SJCRH30 (cell line): Measurements from ENCODE around the gene DNAJA3. TPM values are rescaled to one million over a fixed set of nuclear protein-coding genes. Genes with fewer than 3 reads are reported as not detected.
"Not testable (repeated sequence)": the region's sequence is repeated elsewhere in the genome, so short reads cannot be mapped to it uniquely, and the experiment has no call there.

Source experiments
- DNase-seq, 2 experiments: peaks; one replicate each; pipeline ENCODE4 v3.0.0-alpha.2; 2015 to 2020
- H3K27ac ChIP-seq: fragments of 250-450 bp; sonication (Bioruptor Pico); 2 replicates; pipeline ENCODE4 v1.5.1; 2020; ENCODE audit warnings: mild to moderate bottlenecking, moderate library complexity
- H3K27me3 ChIP-seq: fragments of 250-450 bp; sonication (Bioruptor Pico); 2 replicates; pipeline ENCODE4 v1.5.1; 2020; ENCODE audit warnings: mild to moderate bottlenecking, moderate library complexity
- H3K36me3 ChIP-seq: fragments of 250-450 bp; sonication (Bioruptor Pico); 2 replicates; pipeline ENCODE4 v1.5.1; 2020; ENCODE audit warnings: mild to moderate bottlenecking, moderate library complexity
- H3K4me1 ChIP-seq: fragments of 250-450 bp; sonication (Bioruptor Pico); 2 replicates; pipeline ENCODE4 v1.5.1; 2020; ENCODE audit warnings: mild to moderate bottlenecking, moderate library complexity
- H3K4me3 ChIP-seq: fragments of 250-450 bp; sonication (Bioruptor Pico); 2 replicates; pipeline ENCODE4 v1.5.1; 2020; ENCODE audit warnings: mild to moderate bottlenecking, moderate library complexity
- H3K9me3 ChIP-seq: fragments of 250-450 bp; sonication (Bioruptor Pico); replicated peaks from 2 replicates; pipeline ENCODE4 v1.5.1; 2020; ENCODE audit warnings: mild to moderate bottlenecking, moderate library complexity
- total RNA-seq: library from RNA; depleted of rRNA; stranded (reverse); fragments of >200 nt; shearing (Covaris generic); gene quantifications from 2 replicates; pipeline ENCODE4 v1.2.3, GENCODE V29; 2014

The DNAJA3 gene
- total RNA-seq, 1 experiment from 2014 or later, result 56.7 TPM

GRCh38 chr16:4393850-4394249, 31.8 kb upstream of the DNAJA3 start:
- not testable (repeated sequence) for DNase-seq, H3K36me3 ChIP-seq, H3K27ac ChIP-seq, H3K9me3 ChIP-seq, H3K4me3 ChIP-seq, H3K27me3 ChIP-seq
- H3K4me1 ChIP-seq, result peaks cover 18% of the 10 kb centered on the region

- H3K9me3 ChIP-seq, result no peaks in the 10 kb centered on the region
- no peak overlapping the region for H3K27ac ChIP-seq
- peaks cover 4% of the 10 kb centered on the region for H3K36me3 ChIP-seq
- no peak overlapping the region for H3K4me3 ChIP-seq
- H3K4me1 ChIP-seq, result peaks cover 7% of the 10 kb centered on the region; the same call in 1 of the 2 replicates
- DNase-seq, result no peak
- no peaks in the 10 kb centered on the region for H3K27me3 ChIP-seq
Measured at GRCh38 chr16:4395055-4395726, 30.5 kb upstream of the DNAJA3 start.

GRCh38 chr16:4399001-4399730, 26.5 kb upstream of the DNAJA3 start:
- Histone ChIP-seq H3K36me3 (peaks cover 10% of the 10 kb centered on the region; the same call in 1 of the 2 replicates), H3K4me3 (no peak overlapping the region), H3K4me1 (no peaks in the 10 kb centered on the region), H3K9me3 (no peaks in the 10 kb centered on the region), H3K27me3 (no peaks in the 10 kb centered on the region), H3K27ac (no peak overlapping the region)
- no peak for DNase-seq

GRCh38 chr16:4401094-4401501, 24.6 kb upstream of the DNAJA3 start:
- H3K4me1 ChIP-seq, result no peaks in the 10 kb centered on the region
- H3K27ac ChIP-seq, result no peak overlapping the region
- no peaks in the 10 kb centered on the region for H3K9me3 ChIP-seq
- H3K27me3 ChIP-seq, result no peaks in the 10 kb centered on the region
- H3K4me3 ChIP-seq, result no peak overlapping the region
- peaks cover 10% of the 10 kb centered on the region; the same call in 1 of the 2 replicates for H3K36me3 ChIP-seq
- no peak for DNase-seq

GRCh38 chr16:4401510-4401909, 24.2 kb upstream of the DNAJA3 start:
- peaks cover 9% of the 10 kb centered on the region; the same call in 1 of the 2 replicates for H3K36me3 ChIP-seq
- H3K27ac ChIP-seq, result no peak overlapping the region
- H3K9me3 ChIP-seq, result no peaks in the 10 kb centered on the region
- H3K4me1 ChIP-seq, result no peaks in the 10 kb centered on the region
- H3K4me3 ChIP-seq, result no peak overlapping the region
- no peaks in the 10 kb centered on the region for H3K27me3 ChIP-seq
- no peak for DNase-seq

- Histone ChIP-seq H3K4me1 (no peaks in the 10 kb centered on the region), H3K9me3 (no peaks in the 10 kb centered on the region), H3K36me3 (peaks cover 8% of the 10 kb centered on the region; the same call in 1 of the 2 replicates), H3K4me3 (no peak overlapping the region), H3K27me3 (no peaks in the 10 kb centered on the region), H3K27ac (no peak overlapping the region)
- DNase-seq, result peak; percentile 70 to 81
Measured at GRCh38 chr16:4402439-4403132, 23.1 kb upstream of the DNAJA3 start.

- H3K4me3 ChIP-seq, result no peak overlapping the region
- no peaks in the 10 kb centered on the region for H3K9me3 ChIP-seq
- H3K4me1 ChIP-seq, result no peaks in the 10 kb centered on the region
- no peaks in the 10 kb centered on the region for H3K27me3 ChIP-seq
- no peak for DNase-seq
- no peak overlapping the region for H3K27ac ChIP-seq
- H3K36me3 ChIP-seq, result peaks cover 8% of the 10 kb centered on the region; the same call in 1 of the 2 replicates
Measured at GRCh38 chr16:4403133-4403949, 22.3 kb upstream of the DNAJA3 start.

- Histone ChIP-seq H3K9me3 (no peaks in the 10 kb centered on the region), H3K4me1 (peaks cover 11% of the 10 kb centered on the region), H3K27me3 (no peaks in the 10 kb centered on the region), H3K36me3 (peaks cover 8% of the 10 kb centered on the region; the same call in 1 of the 2 replicates), H3K4me3 (no peak overlapping the region), H3K27ac (no peak overlapping the region)
- DNase-seq, result peak; percentile 64 to 66
Measured at GRCh38 chr16:4404247-4404966, 21.3 kb upstream of the DNAJA3 start.

GRCh38 chr16:4404967-4405696, 20.5 kb upstream of the DNAJA3 start:
- no peak overlapping the region for H3K27ac ChIP-seq
- H3K27me3 ChIP-seq, result no peaks in the 10 kb centered on the region
- H3K4me3 ChIP-seq, result no peak overlapping the region
- H3K4me1 ChIP-seq, result peaks cover 18% of the 10 kb centered on the region
- no peaks in the 10 kb centered on the region for H3K9me3 ChIP-seq
- H3K36me3 ChIP-seq, result peaks cover 8% of the 10 kb centered on the region; the same call in 1 of the 2 replicates
- DNase-seq, result no peak

GRCh38 chr16:4407543-4408322, 17.9 kb upstream of the DNAJA3 start:
- Histone ChIP-seq H3K36me3 (peaks cover 2% of the 10 kb centered on the region; the same call in 1 of the 2 replicates), H3K4me3 (no peak overlapping the region), H3K9me3 (no peaks in the 10 kb centered on the region), H3K4me1 (peaks cover 38% of the 10 kb centered on the region), H3K27me3 (no peaks in the 10 kb centered on the region), H3K27ac (no peak overlapping the region)
- no peak for DNase-seq

- peak overlapping the region; percentile 33 for H3K27ac ChIP-seq
- peaks cover 43% of the 10 kb centered on the region for H3K4me1 ChIP-seq
Measured at GRCh38 chr16:4408323-4408690, 17.4 kb upstream of the DNAJA3 start.

GRCh38 chr16:4409081-4409932, 16.4 kb upstream of the DNAJA3 start:
- H3K36me3 ChIP-seq, result peaks cover 2% of the 10 kb centered on the region; the same call in 1 of the 2 replicates
- H3K9me3 ChIP-seq, result no peaks in the 10 kb centered on the region
- H3K27me3 ChIP-seq, result no peaks in the 10 kb centered on the region
- H3K4me3 ChIP-seq, result no peak overlapping the region
- DNase-seq, result peak; percentile 81 to 84
- H3K4me1 ChIP-seq, result peaks cover 51% of the 10 kb centered on the region
- H3K27ac ChIP-seq, result peak overlapping the region; percentile 33

More at GRCh38 chr16:4408323-4408690, 17.4 kb upstream of the DNAJA3 start:
- H3K9me3 ChIP-seq, result no peaks in the 10 kb centered on the region
- H3K36me3 ChIP-seq, result peaks cover 2% of the 10 kb centered on the region; the same call in 1 of the 2 replicates
- DNase-seq, result no peak
- no peaks in the 10 kb centered on the region for H3K27me3 ChIP-seq
- no peak overlapping the region for H3K4me3 ChIP-seq
